Effector CD8-positive, alpha-beta T cell (primary cell): ENCODE results near the gene NPY4R2.
"Not testable (repeated sequence)": the region's sequence is repeated elsewhere in the genome, so short reads cannot be mapped to it uniquely, and the experiment has no call there.

Experiments
- DNase-seq: peaks from one replicate; lab custom pipeline; 2025; lab: John Stamatoyannopoulos, UW
- total RNA-seq, 4 experiments: gene quantifications; one replicate each; lab custom pipeline; 2026; lab: John Stamatoyannopoulos, UW

NPY4R2 gene
- 0 reads per million in 4 experiments for total RNA-seq

GRCh38 chr10:47918475-47918874 is at the start of gene NPY4R2:
Gene NPY4R2, plus strand, starts transcription at chr10:47918662. Its CDS starts 3,326 bp downstream, at chr10:47921988.
- not testable (repeated sequence) for DNase-seq

- not testable (repeated sequence) for DNase-seq
Measured at GRCh38 chr10:47870887-47871286, 47.6 kb upstream of the NPY4R2 start.

GRCh38 chr10:47871485-47872180 is 46.8 kb upstream of the NPY4R2 start:
- DNase-seq = not testable (repeated sequence)

GRCh38 chr10:47872236-47872635 is 46.2 kb upstream of the NPY4R2 start:
- DNase-seq = not testable (repeated sequence)

- DNase-seq = not testable (repeated sequence)
Measured at GRCh38 chr10:47884239-47884638, 34.2 kb upstream of the NPY4R2 start.

- not testable (repeated sequence) for DNase-seq
Measured at GRCh38 chr10:47884934-47885333, 33.5 kb upstream of the NPY4R2 start.

GRCh38 chr10:47886356-47886755 is 32.1 kb upstream of the NPY4R2 start:
- DNase-seq = not testable (repeated sequence)

GRCh38 chr10:47886827-47887226 is 31.6 kb upstream of the NPY4R2 start:
- DNase-seq = not testable (repeated sequence)

- DNase-seq = not testable (repeated sequence)
Measured at GRCh38 chr10:47890737-47891136, 27.7 kb upstream of the NPY4R2 start.

- not testable (repeated sequence) for DNase-seq
Measured at GRCh38 chr10:47892494-47893261, 25.8 kb upstream of the NPY4R2 start.

GRCh38 chr10:47894571-47894970 is 23.9 kb upstream of the NPY4R2 start:
- not testable (repeated sequence) for DNase-seq

- DNase-seq = not testable (repeated sequence)
Measured at GRCh38 chr10:47897813-47898212, 20.6 kb upstream of the NPY4R2 start.

- DNase-seq = not testable (repeated sequence)
Measured at GRCh38 chr10:47909333-47909732, 9.1 kb upstream of the NPY4R2 start.

- not testable (repeated sequence) for DNase-seq
Measured at GRCh38 chr10:47910486-47910885, 8.0 kb upstream of the NPY4R2 start.

GRCh38 chr10:47914052-47914451 is 4.4 kb upstream of the NPY4R2 start:
- not testable (repeated sequence) for DNase-seq

- not testable (repeated sequence) for DNase-seq
Measured at GRCh38 chr10:47915849-47916548, 2.5 kb upstream of the NPY4R2 start.

GRCh38 chr10:47920610-47921009 is 2.1 kb downstream of the NPY4R2 start:
- not testable (repeated sequence) for DNase-seq

GRCh38 chr10:47922503-47922902 is 4.0 kb downstream of the NPY4R2 start:
- not testable (repeated sequence) for DNase-seq

- not testable (repeated sequence) for DNase-seq
Measured at GRCh38 chr10:47924628-47925027, 6.2 kb downstream of the NPY4R2 start.

- DNase-seq = not testable (repeated sequence)
Measured at GRCh38 chr10:47927147-47927916, 8.9 kb downstream of the NPY4R2 start.

- not testable (repeated sequence) for DNase-seq
Measured at GRCh38 chr10:47928225-47928624, 9.8 kb downstream of the NPY4R2 start.
